GM21367 (cell line): ENCODE results near the gene CARD10.

Source experiments
- ATAC-seq: cut with Tn5 transposase; IDR thresholded peaks from one replicate; pipeline ENCODE4 v1.9.1; 2021; ENCODE audit not compliant: unreplicated experiment

CARD10 gene

GRCh38 chr22:37519268-37520195, at the start of gene CARD10:
TSS of gene CARD10 (minus strand) at chr22:37519415. CDS start at chr22:37519200, 215 bp downstream.
- no peak for ATAC-seq

GRCh38 chr22:37568448-37569008, 49.3 kb upstream of the CARD10 start:
- ATAC-seq: no peak

GRCh38 chr22:37568012-37568411, 48.8 kb upstream of the CARD10 start:
- ATAC-seq: no peak

- ATAC-seq: no peak
These were observed 47.9 kb upstream of the CARD10 start for GRCh38 chr22:37566903-37567798.

- ATAC-seq: no peak
These were observed 47.2 kb upstream of the CARD10 start for GRCh38 chr22:37566329-37566837.

- no peak for ATAC-seq
These were observed 46.6 kb upstream of the CARD10 start for GRCh38 chr22:37565830-37566229.

GRCh38 chr22:37564111-37564711, 45.0 kb upstream of the CARD10 start:
- ATAC-seq: no peak

GRCh38 chr22:37563153-37564081, 44.2 kb upstream of the CARD10 start:
- no peak for ATAC-seq

GRCh38 chr22:37562049-37562875, 43.0 kb upstream of the CARD10 start:
- no peak for ATAC-seq

GRCh38 chr22:37561212-37562048, 42.2 kb upstream of the CARD10 start:
- ATAC-seq: no peak

GRCh38 chr22:37560608-37561211, 41.5 kb upstream of the CARD10 start:
- ATAC-seq: no peak

GRCh38 chr22:37559901-37560607, 40.8 kb upstream of the CARD10 start, which contains the start of gene CDC42EP1:
TSS of gene CDC42EP1 (plus strand) at chr22:37560480. CDS start at chr22:37566350, 5,870 bp downstream.
- ATAC-seq: no peak

- no peak for ATAC-seq
These were observed 40.3 kb upstream of the CARD10 start for GRCh38 chr22:37559521-37559900.

GRCh38 chr22:37558815-37559214, 39.6 kb upstream of the CARD10 start:
- no peak for ATAC-seq

- no peak for ATAC-seq
These were observed 38.2 kb upstream of the CARD10 start for GRCh38 chr22:37557321-37558001.

GRCh38 chr22:37556710-37557109, 37.5 kb upstream of the CARD10 start:
- no peak for ATAC-seq
